H1 (cell line): ENCODE results near the gene LRCH2. TPM values are rescaled to one million over a fixed set of nuclear protein-coding genes. Genes with fewer than 3 reads are reported as not detected.

Experiments
- CTCF ChIA-PET: fragments of 300-600 bp; sonication (Branson Sonifier 250); formaldehyde crosslinking; loops from one replicate; lab custom pipeline; 2021; ENCODE audit not compliant: partially characterized antibody; lab: Charles Lee
- POLR2A ChIA-PET: fragments of 300-600 bp; sonication (Branson Sonifier 250); formaldehyde crosslinking; loops from one replicate; lab custom pipeline; 2021; ENCODE audit warnings: inconsistent platforms; ENCODE audit not compliant: partially characterized antibody; lab: Charles Lee
- DNase-seq, 2 experiments: peaks; one replicate each; pipeline versions ENCODE4 v3.0.0 to v3.0.0-alpha.2; 2010 to 2022; ENCODE audit warnings: low spot score in 2 of 2, low read depth in 1 of 2, mixed read lengths in 1 of 2
- FAIRE-seq: peaks from 2 replicates; lab custom pipeline; 2011; peaks lifted over from hg19 to GRCh38; lab: Jason Lieb, UNC
- H2AFZ ChIP-seq: 2 replicates; pipeline ENCODE4 v1.8.1; 2012; ENCODE audit warnings: low read length, inconsistent platforms
- H2AK5ac ChIP-seq: 2 replicates; pipeline ENCODE4 v1.6.1; 2013; ENCODE audit warnings: low read depth, low read length
- H2BK120ac ChIP-seq: replicated peaks from 2 replicates; pipeline ENCODE3; 2013; ENCODE audit warnings: low read depth, low read length, inconsistent platforms
- H2BK12ac ChIP-seq: 2 replicates; pipeline ENCODE4 v1.6.1; 2013; ENCODE audit warnings: low read depth, low read length
- H2BK15ac ChIP-seq: 2 replicates; pipeline ENCODE4 v1.6.1; 2013; ENCODE audit warnings: low read length
- H2BK20ac ChIP-seq: 2 replicates; pipeline ENCODE4 v1.6.1; 2013; ENCODE audit warnings: low read length
- H2BK5ac ChIP-seq: 2 replicates; pipeline ENCODE4 v1.6.1; 2013; ENCODE audit warnings: low read depth, low read length
- H3K14ac ChIP-seq: 2 replicates; pipeline ENCODE4 v1.6.1; 2013; ENCODE audit warnings: inconsistent platforms; ENCODE audit not compliant: insufficient read length
- H3K18ac ChIP-seq: 2 replicates; pipeline ENCODE4 v1.6.1; 2013; ENCODE audit warnings: low read length; ENCODE audit errors: extremely low read depth
- H3K23ac ChIP-seq: 2 replicates; pipeline ENCODE4 v1.6.1; 2013; ENCODE audit warnings: inconsistent platforms; ENCODE audit not compliant: insufficient read length
- H3K23me2 ChIP-seq: 2 replicates; pipeline ENCODE4 v1.6.1; 2013; ENCODE audit warnings: low read depth, low read length
- H3K27ac ChIP-seq: 2 replicates; pipeline ENCODE4 v1.6.1; 2011; ENCODE audit warnings: low read depth, low read length, inconsistent platforms
- H3K27me3 ChIP-seq, 4 experiments: replicated peaks in 1 of 4; 1 replicate in 1 of 4; 2 replicates in 3 of 4; pipeline versions ENCODE4 v1.6.1 to v1.8.1; 2011 to 2013; ENCODE audit warnings: low read length in 3 of 4, mild to moderate bottlenecking in 3 of 4, inconsistent platforms in 2 of 4, mixed read lengths in 2 of 4, moderate library complexity in 1 of 4; ENCODE audit not compliant: control insufficient read depth in 3 of 4, insufficient read depth in 3 of 4; ENCODE audit errors: extremely low read depth in 1 of 4
- H3K36me3 ChIP-seq, 4 experiments: 2 replicates each; pipeline versions ENCODE4 v1.6.1 to v1.8.1; 2011 to 2013; ENCODE audit warnings: mild to moderate bottlenecking in 4 of 4, low read length in 3 of 4, moderate library complexity in 2 of 4, control low read depth in 1 of 4, inconsistent platforms in 1 of 4; ENCODE audit not compliant: insufficient read depth in 4 of 4, control insufficient read depth in 2 of 4
- H3K4ac ChIP-seq: replicated peaks from 2 replicates; pipeline ENCODE3; 2013; ENCODE audit warnings: low read length, low read depth, mixed read lengths, inconsistent platforms; ENCODE audit not compliant: insufficient read length
- H3K4me1 ChIP-seq, 4 experiments: replicated peaks in 1 of 4; 1 replicate in 1 of 4; 2 replicates in 3 of 4; pipeline versions ENCODE4 v1.6.1 to v1.8.1; 2011 to 2013; ENCODE audit warnings: low read length in 3 of 4, inconsistent platforms in 2 of 4, mixed read lengths in 1 of 4; ENCODE audit not compliant: insufficient read depth in 4 of 4, control insufficient read depth in 3 of 4
- H3K4me2 ChIP-seq, 2 experiments: 2 replicates each; pipeline versions ENCODE4 v1.6.1 to v1.8.1; 2011 to 2013; ENCODE audit warnings: low read depth in 2 of 2, low read length in 2 of 2, control low read depth in 1 of 2, inconsistent platforms in 1 of 2, mild to moderate bottlenecking in 1 of 2; ENCODE audit not compliant: insufficient read depth in 1 of 2
- H3K4me3 ChIP-seq, 4 experiments: fragments of 200-600, 300-600 bp in 1 of 4; sonication (generic), shearing (Covaris generic), sonication (Bioruptor Twin) in 1 of 4; 2 replicates each; pipeline versions ENCODE4 v1.5.1 to v1.8.1; 2011 to 2016; ENCODE audit warnings: low read length in 4 of 4, low read depth in 3 of 4, control low read depth in 2 of 4, inconsistent platforms in 2 of 4, mild to moderate bottlenecking in 2 of 4, mixed read lengths in 1 of 4, moderate library complexity in 1 of 4; ENCODE audit not compliant: insufficient read depth in 2 of 4; ENCODE audit errors: extremely low read depth in 1 of 4
- H3K56ac ChIP-seq: replicated peaks from 2 replicates; pipeline ENCODE3; 2013; ENCODE audit warnings: low read depth, mild to moderate bottlenecking, mixed read lengths, low read length, inconsistent platforms; ENCODE audit not compliant: insufficient read length
- H3K79me1 ChIP-seq: 2 replicates; pipeline ENCODE4 v1.6.1; 2013; ENCODE audit warnings: low read depth, low read length, control low read depth
- H3K79me2 ChIP-seq, 2 experiments: 2 replicates each; pipeline versions ENCODE4 v1.6.1 to v1.8.1; 2012 to 2013; ENCODE audit warnings: low read length in 2 of 2, mild to moderate bottlenecking in 2 of 2, inconsistent platforms in 1 of 2; ENCODE audit not compliant: insufficient read depth in 2 of 2, control insufficient read depth in 1 of 2
- H3K9ac ChIP-seq, 4 experiments: replicated peaks in 1 of 4; 1 replicate in 1 of 4; 2 replicates in 3 of 4; pipeline versions ENCODE4 v1.6.1 to v1.8.1; 2011 to 2013; ENCODE audit warnings: low read depth in 3 of 4, low read length in 3 of 4, control low read depth in 2 of 4, mild to moderate bottlenecking in 2 of 4, moderate library complexity in 2 of 4, inconsistent platforms in 1 of 4; ENCODE audit errors: extremely low read depth in 1 of 4
- H3K9me3 ChIP-seq, 2 experiments: 2 replicates each; pipeline versions ENCODE4 v1.6.1 to v1.8.1; 2012 to 2013; ENCODE audit warnings: mild to moderate bottlenecking in 2 of 2, moderate library complexity in 2 of 2, control low read depth in 1 of 2, inconsistent platforms in 1 of 2, low read depth in 1 of 2, low read length in 1 of 2, mixed read lengths in 1 of 2; ENCODE audit not compliant: insufficient read depth in 2 of 2
- H4K20me1 ChIP-seq, 2 experiments: replicated peaks in 1 of 2; 2 replicates each; pipeline versions ENCODE3 to v1.8.1; 2011 to 2013; ENCODE audit warnings: inconsistent platforms in 2 of 2, low read length in 2 of 2, mild to moderate bottlenecking in 1 of 2; ENCODE audit not compliant: insufficient read depth in 2 of 2, control insufficient read depth in 1 of 2
- H4K5ac ChIP-seq: 2 replicates; pipeline ENCODE4 v1.6.1; 2013; ENCODE audit warnings: low read length, low read depth, mixed read lengths, inconsistent platforms; ENCODE audit not compliant: insufficient read length
- H4K8ac ChIP-seq: 2 replicates; pipeline ENCODE4 v1.8.0; 2013; ENCODE audit warnings: mild to moderate bottlenecking, moderate library complexity, low read length, inconsistent platforms; ENCODE audit not compliant: insufficient read depth; ENCODE audit errors: extremely low read depth
- H4K91ac ChIP-seq: replicated peaks from 2 replicates; pipeline ENCODE3; 2013; ENCODE audit warnings: low read length, mixed read lengths, inconsistent platforms; ENCODE audit not compliant: insufficient read length
- CTCF ChIP-seq, 3 experiments: IDR thresholded peaks; 1 replicate in 2 of 3; 2 replicates in 1 of 3; pipeline versions ENCODE4 v1.5.1 to v1.6.1; 2011; ENCODE audit warnings: low read length in 3 of 3, mild to moderate bottlenecking in 3 of 3, inconsistent platforms in 2 of 3, low read depth in 1 of 3, moderate library complexity in 1 of 3; ENCODE audit not compliant: insufficient read depth in 1 of 3; ENCODE audit errors: control extremely low read depth in 1 of 3
- GABPA ChIP-seq: IDR thresholded peaks from 2 replicates; pipeline ENCODE4 v1.6.1; 2011; ENCODE audit warnings: mild to moderate bottlenecking, low read length, moderate library complexity, borderline replicate concordance; ENCODE audit not compliant: insufficient read depth
- KDM5A ChIP-seq: fragments of 200-600 bp; IDR thresholded peaks from 2 replicates; pipeline ENCODE4 v1.7.1; 2012; ENCODE audit warnings: mild to moderate bottlenecking, low read length, inconsistent platforms, mixed read lengths
- SUZ12 ChIP-seq: fragments of 200-600 bp; sonication (generic); IDR thresholded peaks from 2 replicates; pipeline ENCODE4 v1.6.1; 2012; ENCODE audit warnings: mild to moderate bottlenecking, inconsistent platforms, low read length, moderate library complexity, mixed read lengths
- TAF7 ChIP-seq: optimal IDR thresholded peaks from 2 replicates; pipeline ENCODE3; 2011; ENCODE audit warnings: low read depth, mild to moderate bottlenecking, inconsistent platforms, low read length, moderate library complexity, borderline replicate concordance
- YY1 ChIP-seq: IDR thresholded peaks from 2 replicates; pipeline ENCODE4 v1.6.1; 2011; ENCODE audit warnings: low read depth, mild to moderate bottlenecking, low read length
- WGBS, 2 experiments: shearing (Covaris generic) in 1 of 2; methylation state at CpG; one replicate each; pipeline versions ENCODE4 v1.1.6 to v1.1.7; 2013 to 2015; ENCODE audit warnings: low lambda C conversion rate in 2 of 2, mixed read lengths in 2 of 2, inconsistent platforms in 1 of 2, low coverage in 1 of 2, missing lambda C conversion rate in 1 of 2; ENCODE audit not compliant: insufficient replicate concordance in 2 of 2, insufficient coverage in 1 of 2, insufficient read length in 1 of 2; ENCODE audit errors: extremely low coverage in 1 of 2, missing lambda C conversion rate in 1 of 2; 5-methylcytosine and 5-hydroxymethylcytosine counted together
- polyA plus RNA-seq, 7 experiments: library from polyadenylated mRNA; depleted of rRNA in 3 of 7; stranded (reverse) in 5 of 7; unstranded in 2 of 7; fragments of >200 nt in 5 of 7; fragments of 200-250 nt in 2 of 7; gene quantifications; 1 replicate in 5 of 7; 2 replicates in 1 of 7; 4 replicates in 1 of 7; pipeline versions ENCODE4 v1.2.1 to v1.2.3, GENCODE V29; 2011 to 2013; ENCODE audit warnings: missing spikeins in 2 of 7, mixed read lengths in 2 of 7
- total RNA-seq: library from RNA; stranded (reverse); fragmentation: NEBNext Ultra II Directional; extraction: Animal tissue kit (Norgen Biotek cat#: 25700); gene quantifications from 2 replicates; pipeline ENCODE4 v1.2.1, GENCODE V29; 2021

LRCH2 gene
- total and polyA plus RNA-seq, 2 of the 8 experiments (the other 6 are each of a cell fraction or from before 2014, with no cell fraction given), result 1.5 to 5.5 TPM

GRCh38 chrX:115192244-115192700, 41.6 kb downstream of the LRCH2 start:
- H3K4me1 ChIP-seq, result no peaks in the 10 kb centered on the region
- H3K36me3 ChIP-seq, result peaks cover 0 to 12% (median 0%) of the 10 kb centered on the region in 4 experiments; a peak in 3 of 8 replicates
- no peak overlapping the region for H2AK5ac ChIP-seq
- no peak overlapping the region for H2AFZ ChIP-seq
- no peaks in the 10 kb centered on the region for H3K79me1 ChIP-seq
- H4K20me1 ChIP-seq, result no peaks in the 10 kb centered on the region
- DNase-seq (no peak), FAIRE-seq (no peak)
- H3K18ac ChIP-seq, result no peak overlapping the region
- H2BK15ac ChIP-seq, result no peak overlapping the region
- no peak overlapping the region for H3K4ac ChIP-seq
- WGBS, 2 experiments, result 92% methylated on average over 12 of the region's 35 CpGs; no CpG with 5 or more reads in 1 of the 2 experiments
- ChIA-PET POLR2A (no interaction called here), CTCF (no interaction called here)
- H3K79me2 ChIP-seq, result no peaks in the 10 kb centered on the region; a peak in 1 of 4 replicates
- H4K5ac ChIP-seq, result no peak overlapping the region
- no peak overlapping the region for H3K4me3 ChIP-seq
- H3K9ac ChIP-seq, result no peak overlapping the region
- TF ChIP-seq GABPA (no peak), YY1 (no peak), CTCF (IDR thresholded peaks at IDR 0.05; ENCODE audit: control extremely low read depth in 1 of 3, insufficient read depth in 1 of 3, low read depth in 1 of 3, low read length in 3 of 3) (no peak), SUZ12 (no peak), KDM5A (no peak), TAF7 (no peak)
- H3K27ac ChIP-seq, result no peak overlapping the region
- H3K23me2 ChIP-seq, result no peaks in the 10 kb centered on the region
- H2BK12ac ChIP-seq, result no peak overlapping the region
- H3K23ac ChIP-seq, result no peak overlapping the region
- H3K14ac ChIP-seq, result no peak overlapping the region
- H3K4me2 ChIP-seq, result no peak overlapping the region
- H3K27me3 ChIP-seq, result no peaks in the 10 kb centered on the region
- H2BK5ac ChIP-seq, result no peak overlapping the region
- H2BK20ac ChIP-seq, result no peak overlapping the region
- H4K8ac ChIP-seq, result no peak overlapping the region
- no peak overlapping the region for H3K56ac ChIP-seq
- H3K9me3 ChIP-seq, result peaks cover 0 to 29% of the 10 kb centered on the region in 2 experiments; a peak in 1 of 4 replicates
- no peak overlapping the region for H2BK120ac ChIP-seq
- no peak overlapping the region for H4K91ac ChIP-seq
